ENCODE measurements around the gene SEPSECS. TPM values are rescaled to one million over a fixed set of nuclear protein-coding genes. Genes with fewer than 3 reads are reported as not detected.

The SEPSECS gene
- total and polyA plus RNA-seq, 2 of the 13 experiments (the other 11 are each of a cell fraction or from before 2014, with no cell fraction given) = 9.4 to 14.3 TPM

- TF ChIP-seq ZNF513 (CRISPR knock-in tag; conservative IDR thresholded peaks at IDR 0.05) (no peak), SYNCRIP (IDR thresholded peaks at IDR 0.05; ENCODE audit: insufficient read depth, low read depth, low read length) (no peak), TBL1XR1 (IDR thresholded peaks at IDR 0.05; ENCODE audit: borderline replicate concordance, low read length, partially characterized antibody) (no peak), ZNF318 (CRISPR knock-in tag; IDR thresholded peaks at IDR 0.05) (no peak), TEAD2 (CRISPR knock-in tag; IDR thresholded peaks at IDR 0.05) (no peak), ZNF546 (CRISPR knock-in tag; conservative IDR thresholded peaks at IDR 0.05) (no peak)
Observed at GRCh38 chr4:25178838-25179261, 18.6 kb upstream of the SEPSECS start (continued).
